ENCODE results near the gene MAB21L3. TPM values are rescaled to one million over a fixed set of nuclear protein-coding genes. Genes with fewer than 3 reads are reported as not detected.

The MAB21L3 gene
- total RNA-seq, 1 experiment from 2014 or later, result not detected

- Histone ChIP-seq H3K27ac (ENCODE audit: insufficient read length, low read depth, low read length) (no peak overlapping the region), H3K23me2 (ENCODE audit: insufficient read length, low read depth, low read length, poor library complexity, severe bottlenecking) (no peaks in the 10 kb centered on the region), H3T11ph (ENCODE audit: low read length) (no peak overlapping the region), H3K27me3 (ENCODE audit: insufficient read depth, low read length) (no peaks in the 10 kb centered on the region), H3K56ac (ENCODE audit: insufficient read length, low read depth, low read length) (no peak overlapping the region), H3K4me2 (ENCODE audit: insufficient read depth, insufficient read length, low read length) (no peak overlapping the region), H4K20me1 (ENCODE audit: control insufficient read depth, insufficient read depth, insufficient read length) (no peaks in the 10 kb centered on the region), H3K23ac (ENCODE audit: insufficient read length, low read depth, low read length) (no peak overlapping the region), H3K9ac (ENCODE audit: extremely low read depth, insufficient read length, low read length) (no peak overlapping the region), H3K4me1 (ENCODE audit: insufficient read depth, low read length) (no peaks in the 10 kb centered on the region), H2AK5ac (ENCODE audit: insufficient read length, low read length) (no peak overlapping the region), H3K79me1 (ENCODE audit: insufficient read depth, low read depth, low read length, poor library complexity, severe bottlenecking) (no peaks in the 10 kb centered on the region), H3K9me3 (ENCODE audit: control insufficient read depth, low read depth, low read length) (no peaks in the 10 kb centered on the region), H3K18ac (ENCODE audit: insufficient read length, low read depth, low read length) (no peak overlapping the region), H3K79me2 (ENCODE audit: insufficient read depth, low read length) (no peaks in the 10 kb centered on the region), H2BK12ac (ENCODE audit: insufficient read length, low read depth, low read length) (no peak overlapping the region), H2BK15ac (ENCODE audit: low read depth, low read length) (no peak overlapping the region), H4K8ac (replicated peaks; ENCODE audit: insufficient read length, low read depth, low read length) (no peak overlapping the region), H4K5ac (ENCODE audit: insufficient read length, low read depth, low read length) (no peak overlapping the region), H2AFZ (ENCODE audit: low read length) (no peak overlapping the region), H3K4ac (ENCODE audit: low read depth, low read length) (no peak overlapping the region), H2BK20ac (ENCODE audit: low read depth, low read length, poor library complexity, severe bottlenecking) (no peak overlapping the region), H4K91ac (ENCODE audit: insufficient read length, low read depth, low read length) (no peak overlapping the region), H3K14ac (ENCODE audit: insufficient read depth, low read length) (no peak overlapping the region), H2BK5ac (ENCODE audit: insufficient read length, low read length) (no peak overlapping the region), H2BK120ac (ENCODE audit: low read depth, low read length, poor library complexity, severe bottlenecking) (no peak overlapping the region)
- H3K36me3 Mint-ChIP-seq (ENCODE audit: insufficient read depth in 1 of 3, low read depth in 3 of 3), result no peaks in the 10 kb centered on the region
- TF ChIP-seq, protein P1, sequence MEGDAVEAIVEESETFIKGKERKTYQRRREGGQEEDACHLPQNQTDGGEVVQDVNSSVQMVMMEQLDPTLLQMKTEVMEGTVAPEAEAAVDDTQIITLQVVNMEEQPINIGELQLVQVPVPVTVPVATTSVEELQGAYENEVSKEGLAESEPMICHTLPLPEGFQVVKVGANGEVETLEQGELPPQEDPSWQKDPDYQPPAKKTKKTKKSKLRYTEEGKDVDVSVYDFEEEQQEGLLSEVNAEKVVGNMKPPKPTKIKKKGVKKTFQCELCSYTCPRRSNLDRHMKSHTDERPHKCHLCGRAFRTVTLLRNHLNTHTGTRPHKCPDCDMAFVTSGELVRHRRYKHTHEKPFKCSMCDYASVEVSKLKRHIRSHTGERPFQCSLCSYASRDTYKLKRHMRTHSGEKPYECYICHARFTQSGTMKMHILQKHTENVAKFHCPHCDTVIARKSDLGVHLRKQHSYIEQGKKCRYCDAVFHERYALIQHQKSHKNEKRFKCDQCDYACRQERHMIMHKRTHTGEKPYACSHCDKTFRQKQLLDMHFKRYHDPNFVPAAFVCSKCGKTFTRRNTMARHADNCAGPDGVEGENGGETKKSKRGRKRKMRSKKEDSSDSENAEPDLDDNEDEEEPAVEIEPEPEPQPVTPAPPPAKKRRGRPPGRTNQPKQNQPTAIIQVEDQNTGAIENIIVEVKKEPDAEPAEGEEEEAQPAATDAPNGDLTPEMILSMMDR (conservative IDR thresholded peaks at IDR 0.05), result no peak
- H3K27me3 Mint-ChIP-seq (ENCODE audit: low read depth), result no peaks in the 10 kb centered on the region; the same call in 1 of the 2 replicates
- H3K4me3 Mint-ChIP-seq, result no peak overlapping the region
- DNase-seq, result no peak
- WGBS (ENCODE audit: extremely low coverage, insufficient read length, low lambda C conversion rate), result no CpG with 5 or more reads among the region's 1 CpG
- no peak overlapping the region for H3K27ac Mint-ChIP-seq
- no peaks in the 10 kb centered on the region for H3K4me1 Mint-ChIP-seq
- H3K9me3 Mint-ChIP-seq, result no peaks in the 10 kb centered on the region
Observed at GRCh38 chr1:116075575-116075974, 35.6 kb upstream of the MAB21L3 start.
